Small intestine (tissue), 7 donors: ENCODE data around the gene PPM1G. TPM values are rescaled to one million over a fixed set of nuclear protein-coding genes. Genes with fewer than 3 reads are reported as not detected.
"Not testable (repeated sequence)": the region's sequence is repeated elsewhere in the genome, so short reads cannot be mapped to it uniquely, and the experiment has no call there.

Source experiments
- DNase-seq, 2 donors: peaks; one replicate each; pipeline versions ENCODE4 v3.0.0 to v3.0.0-alpha.2; 2013
- FAIRE-seq: peaks from 2 replicates; lab custom pipeline; 2012; peaks lifted over from hg19 to GRCh38; lab: Jason Lieb, UNC
- H3K27ac ChIP-seq, 3 donors: one replicate each; pipeline ENCODE4 v1.5.1; 2013; ENCODE audit warnings: low read length in 2 of 3, mild to moderate bottlenecking in 2 of 3, control low read depth in 1 of 3, inconsistent platforms in 1 of 3, low read depth in 1 of 3, moderate library complexity in 1 of 3
- H3K27me3 ChIP-seq, 3 donors: one replicate each; pipeline ENCODE4 v1.6.1; 2013; ENCODE audit warnings: low read length in 3 of 3, inconsistent platforms in 1 of 3; ENCODE audit not compliant: control insufficient read depth in 3 of 3, insufficient read depth in 3 of 3
- H3K36me3 ChIP-seq, 3 donors: one replicate each; pipeline ENCODE4 v1.6.1; 2013; ENCODE audit warnings: low read length in 3 of 3, inconsistent platforms in 1 of 3, low read depth in 1 of 3, mild to moderate bottlenecking in 1 of 3, moderate library complexity in 1 of 3; ENCODE audit not compliant: control insufficient read depth in 3 of 3, insufficient read depth in 2 of 3
- H3K4me1 ChIP-seq, 3 donors: one replicate each; pipeline ENCODE4 v1.6.1; 2013; ENCODE audit warnings: low read length in 2 of 3, inconsistent platforms in 1 of 3, low read depth in 1 of 3, mild to moderate bottlenecking in 1 of 3, moderate library complexity in 1 of 3; ENCODE audit not compliant: control insufficient read depth in 3 of 3, insufficient read depth in 2 of 3
- H3K4me3 ChIP-seq, 3 donors: one replicate each; pipeline ENCODE4 v1.5.1; 2013; ENCODE audit warnings: low read length in 3 of 3, control low read depth in 1 of 3, inconsistent platforms in 1 of 3, low read depth in 1 of 3, mild to moderate bottlenecking in 1 of 3, moderate library complexity in 1 of 3
- H3K9me3 ChIP-seq, 2 donors: one replicate each; pipeline ENCODE4 v1.6.1; 2013; ENCODE audit warnings: low read depth in 1 of 2, low read length in 1 of 2; ENCODE audit not compliant: control insufficient read depth in 2 of 2, insufficient read depth in 1 of 2
- WGBS, 3 donors: extraction: QIAGEN DNeasy Blood & Tissue Kit; methylation state at CpG; one replicate each; pipeline ENCODE4 v1.1.7; 2013; 5-methylcytosine and 5-hydroxymethylcytosine counted together
- polyA plus RNA-seq, 4 donors: library from polyadenylated mRNA; stranded (reverse) in 3 of 4; unstranded in 1 of 4; fragments of 200-250 nt in 3 of 4; fragments of 120-200 nt in 1 of 4; gene quantifications; one replicate each; pipeline versions ENCODE4 v1.2.1 to v1.2.3, GENCODE V29; 2013
- donor health status: healthy with polysubstance abuse.
- donor health status: control.
- donor health status: control.
- donor health status: Bipolar disorder and iron deficiency.
- donor health status: healthy.

PPM1G gene
- polyA plus RNA-seq, 4 donors: 44.1 to 93.1 (median 53.0) TPM

DNA sequence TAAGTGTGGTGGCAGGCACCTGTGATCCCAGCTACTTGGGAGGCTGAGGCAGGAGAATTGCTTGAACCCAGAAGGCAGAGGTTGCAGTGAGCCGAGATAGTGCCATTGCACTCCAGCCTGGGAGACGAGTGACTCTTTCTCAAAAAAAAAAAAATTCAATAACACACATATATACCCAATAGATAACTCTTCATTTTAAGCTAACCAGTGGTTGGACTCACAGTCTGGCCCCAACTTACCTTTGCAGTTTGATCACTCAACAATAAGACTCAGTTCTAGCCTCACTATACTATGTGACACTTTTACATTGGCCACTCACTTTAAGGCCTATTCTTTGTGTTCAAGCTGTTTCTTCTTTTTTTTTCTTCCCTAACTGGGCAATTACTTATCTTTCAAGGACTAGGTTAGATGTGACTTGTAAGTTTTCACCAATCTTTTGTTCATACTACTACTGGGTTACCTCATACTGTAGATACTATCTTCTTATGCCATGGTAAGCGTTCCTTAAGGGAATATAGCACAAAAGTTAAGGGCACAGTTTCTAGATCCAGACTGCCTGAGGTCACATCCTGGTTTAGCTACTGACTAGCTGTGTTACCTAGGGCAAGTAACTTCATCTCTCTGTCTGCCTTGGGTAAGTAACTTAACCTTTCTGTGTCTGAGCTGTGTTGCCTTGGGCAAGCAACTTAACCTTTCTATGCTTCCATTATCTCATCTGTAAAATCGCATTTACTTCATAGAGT lies 46.5 kb downstream of the PPM1G start:
- WGBS, 3 donors: 93 to 95% (median 95%) methylated on average over 4 of the region's 4 CpGs
- DNase-seq (no peak), FAIRE-seq (no peak)
- H3K36me3 ChIP-seq: peaks cover 10 to 37% (median 18%) of the 10 kb centered on the region in 3 donors
- no peak overlapping the region for H3K4me3 ChIP-seq
- no peaks in the 10 kb centered on the region for H3K27me3 ChIP-seq
- peaks cover 0 to under 1% (median 0%) of the 10 kb centered on the region in 3 donors for H3K4me1 ChIP-seq
- no peak overlapping the region for H3K27ac ChIP-seq
- H3K9me3 ChIP-seq: no peaks in the 10 kb centered on the region

DNA sequence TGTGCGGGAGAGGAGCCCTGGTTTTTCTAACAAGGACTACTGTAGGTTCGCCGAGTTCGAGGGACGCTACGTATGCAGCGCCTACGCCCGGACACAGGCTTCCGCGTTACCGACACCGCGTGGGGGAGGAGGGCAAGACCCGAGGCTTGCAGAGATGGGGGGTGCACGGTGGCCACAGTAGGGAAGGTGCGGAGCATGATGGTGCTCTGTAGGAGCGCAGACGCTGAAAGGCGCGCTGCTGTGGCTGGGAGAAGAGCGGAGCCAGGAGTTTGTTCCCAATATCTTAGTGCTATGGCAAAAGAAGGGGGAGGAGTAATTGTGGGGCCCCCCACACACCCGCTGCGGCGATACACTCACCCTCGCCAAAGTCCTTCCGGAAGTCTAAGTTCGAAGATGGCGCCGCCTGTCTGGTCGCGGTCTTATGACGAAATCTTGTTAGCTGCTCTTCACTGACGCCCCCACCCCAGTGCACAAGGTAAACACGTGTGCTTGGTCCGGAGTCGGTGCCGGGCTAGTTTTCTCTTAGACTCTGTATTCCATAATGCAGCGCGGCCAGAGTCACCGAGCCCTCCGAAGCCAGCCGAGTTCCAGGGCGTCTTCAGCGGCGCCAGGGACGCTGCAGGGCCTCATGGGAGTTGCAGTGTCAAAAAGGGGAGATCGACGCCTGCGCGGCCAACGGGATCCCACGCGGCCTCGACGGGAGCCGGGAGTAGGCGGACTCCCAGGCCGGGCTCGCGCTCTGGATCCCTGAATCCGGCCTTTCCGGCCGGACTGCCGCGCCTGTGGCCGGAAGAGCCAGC lies 52.8 kb downstream of the PPM1G start, which contains the start of gene GTF3C2:
TSS of gene GTF3C2 (minus strand) at position 383 of the 800 bp plus-strand sequence. CDS start 13,210 bp downstream, outside the sequence.
- peaks cover 0 to 2% (median 0%) of the 10 kb centered on the region in 3 donors for H3K36me3 ChIP-seq
- WGBS, 3 donors: 0% methylated on average over 66 to 67 of the region's 67 CpGs
- no peaks in the 10 kb centered on the region for H3K9me3 ChIP-seq
- no peaks in the 10 kb centered on the region for H3K27me3 ChIP-seq
- DNase-seq (peak; percentile 97 to 99), FAIRE-seq (no peak)
- peaks cover 0 to 5% (median 3%) of the 10 kb centered on the region in 3 donors for H3K4me1 ChIP-seq
- peak within 1 kb of the TSS; percentile 87 to 93 (median 89) for H3K4me3 ChIP-seq
- H3K27ac ChIP-seq: peak within 1 kb of the TSS; percentile 91 to 98 (median 98)

DNA sequence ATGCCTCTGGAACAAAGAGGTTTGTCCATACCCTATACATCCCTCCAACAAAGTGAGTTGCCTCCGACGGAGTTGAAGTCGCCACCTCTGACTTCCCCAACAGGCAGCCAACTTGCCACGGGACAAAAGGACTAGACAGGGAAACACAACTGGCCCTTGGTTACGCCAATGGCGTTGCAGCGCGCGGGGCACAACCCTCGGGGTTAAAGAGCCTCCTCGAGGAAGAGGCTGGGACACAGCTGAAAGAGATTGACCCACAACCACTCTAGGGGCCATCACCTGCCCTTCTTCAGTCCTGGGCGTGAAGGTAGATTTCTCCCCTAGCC lies 53.4 kb downstream of the PPM1G start:
- Histone ChIP-seq H3K4me1 (peaks cover 0 to 5% (median 3%) of the 10 kb centered on the region in 3 donors), H3K36me3 (peaks cover 0 to 2% (median 0%) of the 10 kb centered on the region in 3 donors), H3K27ac (peak overlapping the region; percentile 91 to 98 (median 98)), H3K27me3 (no peaks in the 10 kb centered on the region), H3K9me3 (no peaks in the 10 kb centered on the region), H3K4me3 (peak overlapping the region; percentile 87 to 93 (median 89))
- FAIRE-seq (no peak), DNase-seq (peak in 1 of 2 donors; percentile 73)
- 0% methylated on average over 12 of the region's 12 CpGs for WGBS, 3 donors

DNA sequence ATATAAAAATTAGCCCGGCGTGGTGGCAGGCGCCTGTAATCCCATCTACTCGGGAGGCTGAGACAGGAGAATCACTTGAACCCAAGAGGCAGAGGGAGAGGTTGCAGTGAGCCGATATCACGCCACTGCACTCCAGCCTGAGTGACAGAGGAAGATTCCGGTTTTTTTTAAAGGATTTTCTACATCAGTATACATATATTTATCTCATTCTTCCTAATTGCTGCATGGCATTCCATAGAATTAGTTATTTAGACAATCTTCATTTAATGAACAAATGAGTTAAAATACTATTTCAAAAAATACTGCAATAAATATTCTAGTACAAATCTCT lies 54.8 kb downstream of the PPM1G start:
- no peaks in the 10 kb centered on the region for H3K9me3 ChIP-seq
- H3K4me1 ChIP-seq: peaks cover 0 to 5% (median 3%) of the 10 kb centered on the region in 3 donors
- no peaks in the 10 kb centered on the region for H3K27me3 ChIP-seq
- 89 to 95% (median 92%) methylated on average over 7 of the region's 7 CpGs for WGBS, 3 donors
- FAIRE-seq (no peak), DNase-seq (no peak)
- H3K27ac ChIP-seq: no peak overlapping the region
- peaks cover 2 to 7% (median 4%) of the 10 kb centered on the region in 3 donors for H3K36me3 ChIP-seq
- no peak overlapping the region for H3K4me3 ChIP-seq

DNA sequence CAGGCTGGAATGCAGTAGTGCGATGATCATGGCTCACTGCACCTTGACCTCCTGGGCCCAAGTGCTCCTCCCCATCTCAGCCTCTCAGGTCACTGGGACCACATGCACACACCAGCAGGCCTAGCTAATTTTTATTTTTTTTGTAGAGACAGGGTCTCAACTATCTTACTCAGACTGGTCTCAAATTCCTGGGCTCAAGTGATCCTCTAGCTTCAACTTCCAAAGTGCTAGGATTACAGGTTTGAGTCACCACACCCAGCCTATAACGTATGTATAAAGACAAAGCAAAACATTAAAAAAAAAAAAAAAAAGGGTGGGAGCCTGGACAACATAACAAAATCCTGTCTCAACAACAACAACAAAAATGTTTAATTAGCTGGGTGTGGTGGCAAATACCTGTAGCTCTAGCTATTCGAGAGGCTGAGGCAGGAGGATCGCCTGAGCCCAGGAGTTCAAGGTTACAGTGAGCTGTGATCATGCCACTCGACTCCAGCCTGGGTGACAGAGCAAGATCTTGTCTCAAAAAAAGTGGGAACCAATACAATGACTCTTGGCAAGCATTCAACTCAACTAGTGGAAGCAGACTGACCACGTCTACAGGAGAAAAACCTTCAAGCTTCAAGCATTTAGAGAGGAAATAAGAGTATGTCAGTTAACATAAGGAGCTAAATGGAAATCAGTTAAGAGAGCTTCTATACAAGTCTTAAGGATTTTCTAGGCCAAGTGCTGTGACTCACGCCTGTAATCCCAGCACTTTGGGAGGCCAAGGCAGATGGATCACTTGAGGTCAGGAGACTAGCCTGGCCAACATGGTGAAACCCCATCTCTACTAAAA lies 55.4 kb downstream of the PPM1G start:
- H3K4me3 ChIP-seq: no peak overlapping the region
- FAIRE-seq (no peak), DNase-seq (peak; percentile 28 to 47)
- WGBS, 3 donors: 46 to 69% (median 59%) methylated on average over 7 of the region's 7 CpGs
- H3K27ac ChIP-seq: peak overlapping the region in 2 of 3 donors; percentile 10 to 60
- peaks cover 2 to 8% (median 4%) of the 10 kb centered on the region in 3 donors for H3K36me3 ChIP-seq
- H3K27me3 ChIP-seq: no peaks in the 10 kb centered on the region
- H3K9me3 ChIP-seq: no peaks in the 10 kb centered on the region
- H3K4me1 ChIP-seq: peaks cover 0 to 5% (median 3%) of the 10 kb centered on the region in 3 donors

DNA sequence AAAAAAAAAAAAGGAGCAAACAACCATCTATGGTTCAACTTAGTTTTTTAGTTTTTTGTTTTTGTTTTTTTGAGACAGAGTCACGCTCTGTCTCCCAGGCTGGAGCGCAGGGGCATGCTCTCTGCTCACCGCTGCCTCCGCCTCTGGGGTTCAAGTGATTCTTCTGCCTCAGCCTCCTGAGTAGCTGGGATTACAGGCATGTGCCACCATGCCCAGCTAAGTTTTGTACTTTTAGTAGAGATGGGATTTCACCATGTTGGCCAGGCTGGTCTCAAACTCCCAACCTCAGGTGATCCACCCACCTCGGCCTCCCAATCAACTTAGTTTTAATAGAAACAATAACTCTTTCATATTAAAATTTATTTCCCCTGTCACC lies 56.0 kb downstream of the PPM1G start:
- H3K9me3 ChIP-seq, H3K4me1 ChIP-seq, H3K27ac ChIP-seq, FAIRE-seq, H3K4me3 ChIP-seq, H3K27me3 ChIP-seq, DNase-seq: not testable (repeated sequence)
- 80 to 93% (median 92%) methylated on average over 5 of the region's 5 CpGs for WGBS, 3 donors
- H3K36me3 ChIP-seq: peaks cover 2 to 10% (median 4%) of the 10 kb centered on the region in 3 donors

DNA sequence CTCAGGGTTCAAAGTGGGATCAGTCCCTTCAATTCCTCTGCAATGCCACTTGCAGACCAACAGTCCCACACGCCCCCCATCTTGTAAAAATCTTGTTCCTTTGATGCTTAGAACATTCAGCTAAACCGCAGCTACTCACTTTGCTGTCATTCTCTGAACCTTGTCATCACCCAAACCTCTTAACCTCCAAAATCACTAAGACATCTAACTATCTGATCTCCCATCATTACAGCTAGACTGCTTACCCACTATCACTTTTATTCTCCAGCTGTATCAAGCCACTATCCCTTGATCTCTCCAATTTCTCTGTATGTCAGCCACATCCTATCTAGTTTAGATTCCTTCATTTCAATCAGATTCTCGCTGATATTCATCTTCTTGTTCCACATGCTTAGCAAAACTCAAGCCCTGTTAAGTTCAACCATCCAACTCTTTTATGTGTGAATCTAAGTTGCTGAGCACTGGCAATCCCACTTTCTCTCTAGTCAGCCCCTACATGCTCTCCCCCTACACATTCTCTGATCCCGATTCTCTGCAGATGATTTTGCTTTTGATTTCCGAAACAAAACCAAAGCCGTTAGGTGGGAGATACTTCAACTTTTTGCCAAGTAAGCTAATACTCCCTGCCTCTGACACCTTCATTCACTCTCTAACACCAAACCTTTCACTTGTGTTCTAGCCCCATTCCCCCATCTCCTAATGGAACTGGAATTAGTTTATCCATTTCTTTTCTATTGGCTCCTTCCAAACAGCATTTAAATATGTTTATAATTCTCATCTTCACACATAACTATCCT lies 57.4 kb downstream of the PPM1G start:
- 75 to 86% (median 78%) methylated on average over 6 of the region's 6 CpGs for WGBS, 3 donors
- FAIRE-seq (no peak), DNase-seq (no peak)
- H3K27me3 ChIP-seq: no peaks in the 10 kb centered on the region
- no peak overlapping the region for H3K4me3 ChIP-seq
- no peak overlapping the region for H3K27ac ChIP-seq
- H3K36me3 ChIP-seq: peaks cover 2 to 16% (median 4%) of the 10 kb centered on the region in 3 donors
- H3K4me1 ChIP-seq: peaks cover 0 to 3% (median 0%) of the 10 kb centered on the region in 3 donors
- no peaks in the 10 kb centered on the region for H3K9me3 ChIP-seq
